Kidney epithelial cell (primary cell): ENCODE data around the gene LMF1. TPM values are rescaled to one million over a fixed set of nuclear protein-coding genes. Genes with fewer than 3 reads are reported as not detected.
"Not testable (repeated sequence)": the region's sequence is repeated elsewhere in the genome, so short reads cannot be mapped to it uniquely, and the experiment has no call there.

Source experiments
- DNase-seq: peaks from one replicate; pipeline ENCODE4 v3.0.0-alpha.2; 2010; ENCODE audit warnings: low read depth
- H3K27me3 ChIP-seq: 2 replicates; pipeline ENCODE4 v1.6.0; 2011; ENCODE audit warnings: low read length; ENCODE audit not compliant: control insufficient read depth, insufficient read depth
- H3K36me3 ChIP-seq: 2 replicates; pipeline ENCODE4 v1.5.1; 2011; ENCODE audit warnings: low read length; ENCODE audit not compliant: control insufficient read depth, insufficient read depth
- H3K4me3 ChIP-seq: 2 replicates; pipeline ENCODE4 v1.5.1; 2011; ENCODE audit warnings: low read depth, mild to moderate bottlenecking, control low read depth, low read length
- CTCF ChIP-seq: IDR thresholded peaks from 2 replicates; pipeline ENCODE4 v1.5.1; 2011; ENCODE audit warnings: mild to moderate bottlenecking, moderate library complexity, low read length, control low read depth, inconsistent platforms; ENCODE audit not compliant: insufficient read depth, poor library complexity, severe bottlenecking
- total RNA-seq: library from RNA; depleted of rRNA; stranded (reverse); fragments of >200 nt; gene quantifications from 2 replicates; pipeline ENCODE4 v1.2.3, GENCODE V29; 2015

LMF1 gene
- total RNA-seq, 1 donor from 2014 or later, result 26.3 TPM

GRCh38 chr16:962366-962765, 8.4 kb downstream of the LMF1 start:
- Histone ChIP-seq H3K36me3 (no peaks in the 10 kb centered on the region), H3K4me3 (no peak overlapping the region), H3K27me3 (no peaks in the 10 kb centered on the region)
- no peak for TF ChIP-seq CTCF
- no peak for DNase-seq

GRCh38 chr16:959232-960040, 11.3 kb downstream of the LMF1 start:
- TF ChIP-seq CTCF, result no peak
- Histone ChIP-seq H3K36me3 (no peaks in the 10 kb centered on the region), H3K4me3 (no peak overlapping the region), H3K27me3 (no peaks in the 10 kb centered on the region)
- no peak for DNase-seq

- not testable (repeated sequence) for H3K27me3 ChIP-seq, H3K36me3 ChIP-seq, DNase-seq, H3K4me3 ChIP-seq
Observed at GRCh38 chr16:955766-956165, 15.0 kb downstream of the LMF1 start.

GRCh38 chr16:953818-954217, 17.0 kb downstream of the LMF1 start:
- DNase-seq, H3K36me3 ChIP-seq, H3K27me3 ChIP-seq, H3K4me3 ChIP-seq: not testable (repeated sequence)

GRCh38 chr16:952321-952720, 18.5 kb downstream of the LMF1 start:
- TF ChIP-seq CTCF, result no peak
- Histone ChIP-seq H3K27me3 (no peaks in the 10 kb centered on the region), H3K36me3 (no peaks in the 10 kb centered on the region), H3K4me3 (no peak overlapping the region)
- DNase-seq, result no peak

- TF ChIP-seq CTCF, result no peak
- no peaks in the 10 kb centered on the region for H3K36me3 ChIP-seq
- DNase-seq, result no peak
- no peaks in the 10 kb centered on the region for H3K27me3 ChIP-seq
- H3K4me3 ChIP-seq, result no peak overlapping the region
Observed at GRCh38 chr16:951660-952301, 19.0 kb downstream of the LMF1 start.

- H3K27me3 ChIP-seq, H3K4me3 ChIP-seq, DNase-seq, H3K36me3 ChIP-seq: not testable (repeated sequence)
Observed at GRCh38 chr16:950733-951573, 19.8 kb downstream of the LMF1 start.

GRCh38 chr16:948767-949166, 22.0 kb downstream of the LMF1 start:
- not testable (repeated sequence) for H3K4me3 ChIP-seq, H3K27me3 ChIP-seq, H3K36me3 ChIP-seq, DNase-seq

- H3K36me3 ChIP-seq, H3K4me3 ChIP-seq, DNase-seq, H3K27me3 ChIP-seq: not testable (repeated sequence)
Observed at GRCh38 chr16:947922-948303, 22.9 kb downstream of the LMF1 start.
